Activated naive CD8-positive, alpha-beta T cell treated with anti-CD3 and anti-CD28 coated beads, Interleukin-2, amount 10 ng/mL, durations not matched to agents 7 days and 5 days (primary cell): ENCODE data around the gene KY. TPM values are rescaled to one million over a fixed set of nuclear protein-coding genes. Genes with fewer than 3 reads are reported as not detected.

ENCODE experiments used
- ATAC-seq: fragments of 150-1000 bp; cut with Tn5 transposase; one replicate; pipeline ENCODE4 v1.10.0; 2021; ENCODE audit warnings: low read depth, moderate library complexity
- POLR2A ChIA-PET: fragments of 350-600 bp; sonication (Branson Sonifier 250); formaldehyde crosslinking; loops from one replicate; lab custom pipeline; 2021; ENCODE audit warnings: antibody characterized with exemption; lab: Charles Lee
- DNase-seq: peaks from one replicate; pipeline ENCODE4 v3.0.0; 2021
- H3K27ac Mint-ChIP-seq: one replicate; pipeline ENCODE4 v1.8.0; 2022; ENCODE audit warnings: mild to moderate bottlenecking, mixed read lengths
- H3K27me3 Mint-ChIP-seq: one replicate; pipeline ENCODE4 v1.8.0; 2022; ENCODE audit warnings: mild to moderate bottlenecking, moderate library complexity, mixed read lengths
- H3K36me3 Mint-ChIP-seq: one replicate; pipeline ENCODE4 v1.8.0; 2021; ENCODE audit warnings: mild to moderate bottlenecking, mixed read lengths
- H3K4me1 Mint-ChIP-seq: one replicate; pipeline ENCODE4 v1.8.0; 2021; ENCODE audit warnings: mixed read lengths
- H3K4me3 Mint-ChIP-seq: one replicate; pipeline ENCODE4 v1.8.0; 2022; ENCODE audit warnings: mild to moderate bottlenecking, moderate library complexity, mixed read lengths
- H3K9me3 Mint-ChIP-seq: one replicate; pipeline ENCODE4 v1.8.0; 2021; ENCODE audit warnings: mixed read lengths
- total RNA-seq, 2 experiments: library from RNA; stranded (reverse); gene quantifications; one replicate each; pipeline ENCODE4 v1.2.3, GENCODE V29; 2021

KY gene
- total RNA-seq, 2 experiments from 2014 or later, result not detected

DNA sequence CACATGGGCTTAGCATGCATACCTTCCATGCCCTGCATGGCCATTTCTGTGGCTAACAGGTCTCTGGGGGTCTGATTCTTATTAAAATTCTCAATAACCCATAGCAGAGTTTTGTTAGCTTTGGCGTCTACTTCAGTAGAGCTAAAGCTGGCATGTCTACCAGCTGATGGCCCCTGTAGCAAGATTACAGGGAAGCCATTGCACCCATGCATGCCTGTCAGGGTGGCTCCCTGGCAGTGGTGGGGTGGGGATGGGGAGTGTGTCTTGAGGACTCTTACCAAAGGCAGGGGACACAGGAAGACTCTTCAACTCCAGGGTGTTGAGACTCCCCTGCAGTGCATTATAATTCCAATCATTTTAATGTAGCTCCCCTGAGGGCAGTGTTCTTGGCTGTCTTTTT is 4.7 kb downstream of the KY start:
- Mint-ChIP-seq H3K27me3 (peaks cover 23% of the 10 kb centered on the region), H3K27ac (no peak overlapping the region), H3K9me3 (no peaks in the 10 kb centered on the region), H3K4me3 (no peak overlapping the region), H3K4me1 (peaks cover under 1% of the 10 kb centered on the region), H3K36me3 (no peaks in the 10 kb centered on the region)
- ATAC-seq (no peak), DNase-seq (no peak)
- POLR2A ChIA-PET, result no interaction called here

- Mint-ChIP-seq H3K9me3 (no peaks in the 10 kb centered on the region), H3K36me3 (no peaks in the 10 kb centered on the region), H3K4me1 (peaks cover 5% of the 10 kb centered on the region), H3K27ac (no peak overlapping the region), H3K27me3 (peaks cover 22% of the 10 kb centered on the region), H3K4me3 (no peak overlapping the region)
- POLR2A ChIA-PET, result no interaction called here
- DNase-seq, result no peak
- ATAC-seq, result no peak
These were observed 5.3 kb downstream of the KY start for GRCh38 chr3:134645515-134645914.

DNA sequence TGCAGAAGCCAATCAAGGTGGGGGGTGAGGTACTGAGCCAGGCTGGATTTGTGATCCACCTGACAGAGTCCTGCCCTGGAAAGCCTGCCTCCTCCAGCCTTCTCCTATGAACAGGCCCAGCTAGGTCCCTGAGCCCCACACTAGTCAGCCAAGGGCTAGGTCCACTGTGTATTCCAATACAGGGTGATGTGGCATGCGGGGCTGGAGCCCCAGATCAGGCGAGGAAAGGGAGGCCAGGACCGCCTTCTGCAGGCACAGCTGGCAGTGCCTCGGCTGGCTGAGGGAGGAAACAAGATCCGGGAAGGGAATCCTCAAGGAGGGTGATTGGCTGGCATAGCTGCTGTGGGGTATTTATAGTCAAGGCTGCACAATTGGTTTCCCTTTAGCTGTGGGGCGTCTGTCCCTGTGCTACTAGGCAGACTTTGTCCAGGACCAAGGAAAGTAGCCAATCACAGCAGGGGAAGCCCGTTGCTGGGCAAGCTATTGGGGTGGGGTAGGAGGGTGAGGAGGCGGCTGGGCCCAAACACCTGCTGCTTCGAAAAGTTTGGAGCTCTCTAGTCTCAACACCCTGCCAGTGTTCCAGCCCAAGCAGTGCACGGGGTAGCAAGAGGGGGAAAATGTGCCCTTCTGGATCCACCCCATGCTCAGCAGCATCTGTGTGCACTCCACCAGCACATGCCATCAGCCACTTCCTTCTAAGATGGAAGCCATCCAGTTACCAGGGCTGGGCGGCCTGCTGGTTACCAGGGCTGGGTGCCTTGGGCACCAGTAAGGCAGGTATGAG is 5.9 kb downstream of the KY start:
- peaks cover 5% of the 10 kb centered on the region for H3K4me1 Mint-ChIP-seq
- H3K27me3 Mint-ChIP-seq, result peaks cover 18% of the 10 kb centered on the region
- H3K9me3 Mint-ChIP-seq, result no peaks in the 10 kb centered on the region
- POLR2A ChIA-PET, result no interaction called here
- no peak overlapping the region for H3K4me3 Mint-ChIP-seq
- H3K27ac Mint-ChIP-seq, result no peak overlapping the region
- no peaks in the 10 kb centered on the region for H3K36me3 Mint-ChIP-seq
- DNase-seq (no peak), ATAC-seq (no peak)

GRCh38 chr3:134643150-134643675 is 7.6 kb downstream of the KY start:
- DNase-seq (no peak), ATAC-seq (no peak)
- Mint-ChIP-seq H3K36me3 (no peaks in the 10 kb centered on the region), H3K27me3 (peaks cover 9% of the 10 kb centered on the region), H3K27ac (no peak overlapping the region), H3K4me1 (peaks cover 5% of the 10 kb centered on the region), H3K4me3 (no peak overlapping the region), H3K9me3 (no peaks in the 10 kb centered on the region)
- POLR2A ChIA-PET, result no interaction called here

GRCh38 chr3:134642445-134643149 is 8.2 kb downstream of the KY start:
- POLR2A ChIA-PET, result no interaction called here
- ATAC-seq (no peak), DNase-seq (no peak)
- H3K36me3 Mint-ChIP-seq, result no peaks in the 10 kb centered on the region
- H3K9me3 Mint-ChIP-seq, result no peaks in the 10 kb centered on the region
- peaks cover 5% of the 10 kb centered on the region for H3K4me1 Mint-ChIP-seq
- no peak overlapping the region for H3K27ac Mint-ChIP-seq
- H3K4me3 Mint-ChIP-seq, result no peak overlapping the region
- H3K27me3 Mint-ChIP-seq, result peaks cover 8% of the 10 kb centered on the region

- H3K27ac Mint-ChIP-seq, result no peak overlapping the region
- H3K36me3 Mint-ChIP-seq, result no peaks in the 10 kb centered on the region
- ATAC-seq (no peak), DNase-seq (no peak)
- H3K4me1 Mint-ChIP-seq, result peaks cover 5% of the 10 kb centered on the region
- POLR2A ChIA-PET, result no interaction called here
- H3K4me3 Mint-ChIP-seq, result no peak overlapping the region
- no peaks in the 10 kb centered on the region for H3K9me3 Mint-ChIP-seq
- H3K27me3 Mint-ChIP-seq, result peaks cover 12% of the 10 kb centered on the region
These were observed 9.0 kb downstream of the KY start for GRCh38 chr3:134641671-134642300.

- DNase-seq (no peak), ATAC-seq (peak; percentile 52)
- Mint-ChIP-seq H3K4me3 (no peak overlapping the region), H3K4me1 (peaks cover 5% of the 10 kb centered on the region), H3K36me3 (no peaks in the 10 kb centered on the region), H3K9me3 (no peaks in the 10 kb centered on the region), H3K27me3 (peaks cover 12% of the 10 kb centered on the region), H3K27ac (no peak overlapping the region)
- POLR2A ChIA-PET, result no interaction called here
These were observed 9.9 kb downstream of the KY start for GRCh38 chr3:134640872-134641470.

DNA sequence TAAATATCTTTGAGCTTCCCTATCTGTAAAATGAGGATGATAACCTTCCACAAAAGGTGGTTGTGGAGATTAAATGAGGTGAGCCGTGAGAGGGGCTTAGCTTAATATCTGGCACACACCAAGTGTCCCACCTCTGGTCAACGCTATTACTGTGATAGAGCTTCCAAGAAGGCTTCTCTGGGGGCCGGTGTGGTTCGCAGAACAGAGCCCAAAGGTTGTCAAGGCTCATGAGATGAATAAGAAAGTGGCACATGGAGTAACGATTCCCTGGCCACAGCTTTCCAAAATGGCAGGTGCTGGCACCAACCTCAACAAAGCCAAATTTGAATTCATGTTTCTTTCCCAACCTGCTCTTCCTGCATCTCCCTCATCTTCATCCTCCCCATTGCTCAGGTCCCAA is 10.4 kb downstream of the KY start:
- no peak for ATAC-seq
- no peak overlapping the region for H3K27ac Mint-ChIP-seq
- H3K4me3 Mint-ChIP-seq, result no peak overlapping the region
- H3K9me3 Mint-ChIP-seq, result no peaks in the 10 kb centered on the region
- H3K27me3 Mint-ChIP-seq, result peaks cover 8% of the 10 kb centered on the region
- H3K4me1 Mint-ChIP-seq, result peaks cover 5% of the 10 kb centered on the region
- no peaks in the 10 kb centered on the region for H3K36me3 Mint-ChIP-seq
- no peak for DNase-seq
- POLR2A ChIA-PET, result no interaction called here

GRCh38 chr3:134638385-134639030 is 12.3 kb downstream of the KY start:
- no peak overlapping the region for H3K4me3 Mint-ChIP-seq
- no peaks in the 10 kb centered on the region for H3K36me3 Mint-ChIP-seq
- no peaks in the 10 kb centered on the region for H3K9me3 Mint-ChIP-seq
- no peak overlapping the region for H3K27ac Mint-ChIP-seq
- POLR2A ChIA-PET, result no interaction called here
- H3K27me3 Mint-ChIP-seq, result peaks cover 8% of the 10 kb centered on the region
- ATAC-seq, result no peak
- H3K4me1 Mint-ChIP-seq, result peaks cover 5% of the 10 kb centered on the region
- DNase-seq, result no peak

DNA sequence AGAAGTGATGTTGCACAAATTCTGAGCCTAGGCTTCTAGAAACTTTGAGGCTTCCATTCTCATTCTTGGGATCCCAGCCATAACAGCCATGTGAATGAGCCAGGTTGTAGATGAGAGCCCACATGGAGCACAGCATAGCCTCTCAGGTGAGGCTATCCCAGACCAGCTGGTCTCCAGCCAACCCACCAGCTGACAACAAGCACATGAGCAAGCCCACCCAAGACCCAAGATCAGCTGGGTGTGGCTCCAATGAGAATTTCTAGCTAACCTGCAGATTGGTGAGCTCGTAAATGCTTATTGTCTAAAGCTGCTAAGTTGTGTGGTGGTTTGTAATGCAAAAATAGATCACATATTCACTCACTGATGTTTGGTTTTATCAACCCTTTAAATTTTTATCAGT is 14.4 kb downstream of the KY start:
- no peak overlapping the region for H3K4me3 Mint-ChIP-seq
- DNase-seq (no peak), ATAC-seq (no peak)
- H3K9me3 Mint-ChIP-seq, result no peaks in the 10 kb centered on the region
- peaks cover 20% of the 10 kb centered on the region for H3K27me3 Mint-ChIP-seq
- POLR2A ChIA-PET, result no interaction called here
- H3K27ac Mint-ChIP-seq, result no peak overlapping the region
- H3K4me1 Mint-ChIP-seq, result peaks cover 5% of the 10 kb centered on the region
- H3K36me3 Mint-ChIP-seq, result no peaks in the 10 kb centered on the region

DNA sequence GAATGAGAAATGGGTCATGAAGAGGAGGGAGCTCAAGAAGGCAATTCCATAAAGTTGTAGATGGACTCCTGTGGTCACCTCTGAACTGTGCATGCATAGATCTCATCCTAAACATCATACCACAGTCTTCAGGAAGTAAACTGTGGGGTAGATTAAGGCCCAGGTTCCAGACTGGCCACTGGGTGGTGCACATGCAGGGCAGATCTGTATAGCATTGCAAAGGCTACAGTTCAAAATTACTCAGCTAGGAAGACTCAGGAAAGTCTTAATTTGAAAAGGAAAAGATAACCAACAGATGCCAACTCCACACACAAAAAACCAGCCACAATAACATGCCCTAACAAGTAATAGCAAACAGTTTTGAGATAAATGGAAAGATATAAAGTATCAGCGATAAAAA is 20.3 kb downstream of the KY start:
- peaks cover 19% of the 10 kb centered on the region for H3K27me3 Mint-ChIP-seq
- no peak overlapping the region for H3K4me3 Mint-ChIP-seq
- H3K4me1 Mint-ChIP-seq, result peaks cover 5% of the 10 kb centered on the region
- ATAC-seq (no peak), DNase-seq (no peak)
- POLR2A ChIA-PET, result no interaction called here
- no peaks in the 10 kb centered on the region for H3K36me3 Mint-ChIP-seq
- H3K9me3 Mint-ChIP-seq, result peaks cover 4% of the 10 kb centered on the region
- H3K27ac Mint-ChIP-seq, result no peak overlapping the region

DNA sequence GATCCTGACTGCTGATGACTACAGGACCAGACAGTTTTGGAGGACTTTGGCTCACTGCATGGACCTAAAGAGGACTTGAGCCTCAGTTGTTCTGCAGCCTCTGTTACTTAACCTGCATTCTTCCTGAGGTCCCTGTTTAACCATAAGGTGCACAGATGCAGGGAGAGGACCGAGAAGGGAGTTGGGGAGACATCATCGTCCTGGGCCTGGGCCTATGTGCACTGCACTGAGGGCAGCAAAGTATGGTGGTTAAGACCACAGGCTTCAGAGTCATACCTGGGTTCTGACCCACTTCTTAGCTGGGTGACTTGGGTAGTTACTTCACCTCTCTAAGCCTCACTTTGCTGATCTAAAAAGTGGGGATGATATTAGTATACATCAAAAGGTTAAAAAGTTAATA is 21.9 kb downstream of the KY start:
- H3K36me3 Mint-ChIP-seq, result no peaks in the 10 kb centered on the region
- peaks cover 18% of the 10 kb centered on the region for H3K27me3 Mint-ChIP-seq
- H3K27ac Mint-ChIP-seq, result no peak overlapping the region
- no peak overlapping the region for H3K4me3 Mint-ChIP-seq
- no peak for DNase-seq
- peaks cover 4% of the 10 kb centered on the region for H3K9me3 Mint-ChIP-seq
- H3K4me1 Mint-ChIP-seq, result peaks cover 5% of the 10 kb centered on the region
- no peak for ATAC-seq
- POLR2A ChIA-PET, result no interaction called here

GRCh38 chr3:134627831-134628230 is 23.0 kb downstream of the KY start:
- Mint-ChIP-seq H3K4me3 (no peak overlapping the region), H3K27me3 (peaks cover 13% of the 10 kb centered on the region), H3K36me3 (no peaks in the 10 kb centered on the region), H3K4me1 (peaks cover 5% of the 10 kb centered on the region), H3K27ac (no peak overlapping the region), H3K9me3 (peaks cover 4% of the 10 kb centered on the region)
- POLR2A ChIA-PET, result no interaction called here
- ATAC-seq (no peak), DNase-seq (no peak)
